ENCODE results near the gene ARHGAP11B.
"Not testable (repeated sequence)": the region's sequence is repeated elsewhere in the genome, so short reads cannot be mapped to it uniquely, and the experiment has no call there.

DNA sequence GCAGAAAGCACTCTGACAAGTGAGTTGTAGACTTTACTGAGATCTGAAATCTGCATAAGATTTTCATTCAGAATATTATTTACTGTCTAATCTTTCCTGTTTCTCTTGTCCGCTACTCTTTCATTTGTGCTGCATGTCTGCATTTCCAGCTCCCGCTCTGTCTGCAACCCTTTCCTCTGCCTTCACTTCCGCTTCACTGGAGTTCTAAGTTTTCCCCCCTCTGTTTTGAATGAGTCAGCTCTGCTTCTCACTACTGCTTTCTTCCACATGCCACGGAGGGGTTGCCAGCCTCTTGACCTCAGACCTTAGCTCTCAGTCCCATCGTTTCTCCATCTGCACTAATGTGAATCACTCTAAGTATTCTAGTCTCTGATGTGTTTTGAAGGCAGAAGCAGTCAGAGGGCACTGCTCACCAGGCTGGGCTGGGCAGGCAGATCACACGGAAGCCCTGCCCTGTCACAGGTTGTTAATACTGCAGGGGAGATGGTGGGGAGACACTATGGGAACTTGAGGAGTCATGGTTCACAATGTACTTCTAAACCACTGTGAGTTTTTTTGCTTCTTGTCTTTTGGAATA lies 46.4 kb upstream of the ARHGAP11B start:
- TF ChIP-seq TAF1 (IDR thresholded peaks at IDR 0.05; ENCODE audit: low read depth, low read length); POLR2A (IDR thresholded peaks at IDR 0.05; ENCODE audit: low read depth, low read length); PAX5 (IDR thresholded peaks at IDR 0.05; ENCODE audit: insufficient read depth, low read length, severe bottlenecking); POLR2AphosphoS5 (IDR thresholded peaks at IDR 0.05; ENCODE audit: low read depth, low read length); POU2F2 (IDR thresholded peaks at IDR 0.05; ENCODE audit: low read depth, low read length): not testable (repeated sequence)
